D721Med (cell line): ENCODE measurements around the gene ADCY7.

Source experiments
- DNase-seq: peaks from one replicate; pipeline ENCODE4 v3.0.0; 2011; ENCODE audit warnings: low spot score; ENCODE audit not compliant: insufficient read length
- FAIRE-seq: peaks from 2 replicates; lab custom pipeline; 2011; peaks lifted over from hg19 to GRCh38; lab: Jason Lieb, UNC
- TF ChIP-seq, protein P1 (sequence below): IDR thresholded peaks from 2 replicates; pipeline ENCODE4 v1.5.1; 2012; ENCODE audit warnings: mild to moderate bottlenecking, control low read depth; ENCODE audit not compliant: insufficient read depth; ENCODE audit errors: missing control alignments

The ADCY7 gene

GRCh38 chr16:50304467-50305440, 38.4 kb downstream of the ADCY7 start:
- FAIRE-seq (no peak), DNase-seq (no peak)
- TF ChIP-seq, protein P1, sequence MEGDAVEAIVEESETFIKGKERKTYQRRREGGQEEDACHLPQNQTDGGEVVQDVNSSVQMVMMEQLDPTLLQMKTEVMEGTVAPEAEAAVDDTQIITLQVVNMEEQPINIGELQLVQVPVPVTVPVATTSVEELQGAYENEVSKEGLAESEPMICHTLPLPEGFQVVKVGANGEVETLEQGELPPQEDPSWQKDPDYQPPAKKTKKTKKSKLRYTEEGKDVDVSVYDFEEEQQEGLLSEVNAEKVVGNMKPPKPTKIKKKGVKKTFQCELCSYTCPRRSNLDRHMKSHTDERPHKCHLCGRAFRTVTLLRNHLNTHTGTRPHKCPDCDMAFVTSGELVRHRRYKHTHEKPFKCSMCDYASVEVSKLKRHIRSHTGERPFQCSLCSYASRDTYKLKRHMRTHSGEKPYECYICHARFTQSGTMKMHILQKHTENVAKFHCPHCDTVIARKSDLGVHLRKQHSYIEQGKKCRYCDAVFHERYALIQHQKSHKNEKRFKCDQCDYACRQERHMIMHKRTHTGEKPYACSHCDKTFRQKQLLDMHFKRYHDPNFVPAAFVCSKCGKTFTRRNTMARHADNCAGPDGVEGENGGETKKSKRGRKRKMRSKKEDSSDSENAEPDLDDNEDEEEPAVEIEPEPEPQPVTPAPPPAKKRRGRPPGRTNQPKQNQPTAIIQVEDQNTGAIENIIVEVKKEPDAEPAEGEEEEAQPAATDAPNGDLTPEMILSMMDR: no peak

GRCh38 chr16:50305441-50306061, 39.2 kb downstream of the ADCY7 start:
- TF ChIP-seq, protein P1: no peak
- DNase-seq (no peak), FAIRE-seq (no peak)

GRCh38 chr16:50306287-50306686, 39.9 kb downstream of the ADCY7 start:
- TF ChIP-seq, protein P1: no peak
- no peak for FAIRE-seq
- DNase-seq: no peak

DNA sequence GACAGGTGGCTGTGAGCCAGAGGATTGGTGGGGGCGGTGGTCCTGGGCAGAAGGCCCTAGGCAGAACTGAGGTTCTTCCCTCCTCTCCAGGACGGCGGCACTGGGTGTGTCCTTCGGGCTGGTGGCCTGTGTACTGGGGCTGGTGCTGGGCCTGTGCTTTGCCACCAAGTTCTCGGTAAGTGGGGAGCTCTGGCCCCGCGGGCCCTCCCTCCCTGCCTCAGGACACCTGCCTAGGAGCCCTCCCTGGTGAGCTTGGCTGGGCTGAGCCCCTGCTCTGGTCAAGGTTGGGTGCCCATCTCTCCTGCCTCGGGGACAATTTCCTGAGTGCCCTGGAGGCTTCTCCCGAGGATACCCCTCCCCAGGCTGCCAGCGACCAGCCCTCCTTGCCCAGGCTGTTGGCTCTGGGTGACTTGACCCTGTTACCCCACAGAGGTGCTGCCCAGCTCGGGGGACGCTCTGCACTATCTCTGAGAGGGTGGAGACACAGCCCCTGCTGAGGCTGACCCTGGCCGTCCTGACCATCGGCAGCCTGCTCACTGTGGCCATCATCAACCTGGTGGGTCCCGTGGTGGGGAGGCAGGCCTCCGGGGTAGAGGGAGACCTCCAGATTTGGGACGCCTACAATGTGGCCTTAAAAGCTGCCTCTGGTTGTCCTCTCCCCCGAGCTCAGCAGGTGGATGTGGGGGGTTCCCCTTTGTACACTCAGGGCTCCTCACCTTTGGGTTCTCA, 42.0 kb downstream of the ADCY7 start:
- FAIRE-seq: no peak

DNA sequence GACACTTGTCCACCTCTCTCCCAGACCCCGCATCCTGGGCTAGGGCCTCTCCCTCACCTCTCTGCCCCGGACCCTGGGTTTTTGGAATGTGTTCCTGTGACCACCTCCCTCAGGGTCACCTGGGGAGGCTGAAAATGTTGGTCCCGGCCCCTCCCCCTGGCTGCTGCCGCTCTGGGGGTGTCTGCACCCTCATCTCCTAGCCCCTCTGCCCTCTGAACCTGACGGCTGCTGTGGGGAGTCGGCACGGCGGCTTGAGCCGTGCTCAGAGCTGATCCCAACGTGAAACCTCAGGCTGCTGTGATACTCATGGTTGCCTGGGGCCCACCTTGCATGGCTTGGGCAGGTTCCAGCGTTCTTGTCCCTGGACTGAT, 42.8 kb downstream of the ADCY7 start:
- no peak for FAIRE-seq
- no peak for DNase-seq
- TF ChIP-seq, protein P1: no peak

More for the DNA sequence above, 42.0 kb downstream of the ADCY7 start:
- TF ChIP-seq, protein P1: no peak
- no peak for DNase-seq

- FAIRE-seq: no peak
- TF ChIP-seq, protein P1: no peak
- DNase-seq: no peak
Measured at GRCh38 chr16:50309527-50310307, 43.4 kb downstream of the ADCY7 start.
